ENCODE measurements around the gene BOK.
"Not testable (repeated sequence)": the region's sequence is repeated elsewhere in the genome, so short reads cannot be mapped to it uniquely, and the experiment has no call there.

The BOK gene

GRCh38 chr2:241574911-241575623, 16.5 kb downstream of the BOK start:
- no peak for DNase-seq

GRCh38 chr2:241575624-241576292, 17.2 kb downstream of the BOK start:
- no peak for DNase-seq

- DNase-seq, result no peak
These were observed 17.7 kb downstream of the BOK start for GRCh38 chr2:241576293-241576654.

- DNase-seq, result no peak
These were observed 19.0 kb downstream of the BOK start for GRCh38 chr2:241577413-241578122.

- DNase-seq, result no peak
These were observed 20.7 kb downstream of the BOK start for GRCh38 chr2:241579281-241579680.

GRCh38 chr2:241582328-241582727, 23.8 kb downstream of the BOK start:
- DNase-seq, result no peak

GRCh38 chr2:241582806-241583205, 24.3 kb downstream of the BOK start:
- no peak for DNase-seq

- DNase-seq, result no peak
These were observed 25.9 kb downstream of the BOK start for GRCh38 chr2:241584436-241584835.

GRCh38 chr2:241586564-241587264, 28.2 kb downstream of the BOK start:
- no peak for DNase-seq

GRCh38 chr2:241589863-241590262, 31.3 kb downstream of the BOK start:
- DNase-seq, result not testable (repeated sequence)

- DNase-seq, result not testable (repeated sequence)
These were observed 32.2 kb downstream of the BOK start for GRCh38 chr2:241590496-241591455.

GRCh38 chr2:241592126-241592845, 33.7 kb downstream of the BOK start:
- DNase-seq, result no peak

- no peak for DNase-seq
These were observed 34.7 kb downstream of the BOK start for GRCh38 chr2:241593271-241593670.

GRCh38 chr2:241595600-241596140, 37.1 kb downstream of the BOK start:
- no peak for DNase-seq

- no peak for DNase-seq
These were observed 39.0 kb downstream of the BOK start for GRCh38 chr2:241597561-241597960.

GRCh38 chr2:241598061-241598460, 39.5 kb downstream of the BOK start:
- no peak for DNase-seq

GRCh38 chr2:241598487-241598886, 39.9 kb downstream of the BOK start:
- no peak for DNase-seq

- no peak for DNase-seq
These were observed 41.1 kb downstream of the BOK start for GRCh38 chr2:241599615-241600014.

- no peak for DNase-seq
These were observed 43.3 kb downstream of the BOK start for GRCh38 chr2:241601841-241602240.

- DNase-seq, result no peak
These were observed 44.2 kb downstream of the BOK start for GRCh38 chr2:241602720-241603119.

GRCh38 chr2:241603686-241604085, 45.1 kb downstream of the BOK start:
- no peak for DNase-seq

Measured in MV-4-11 (cell line).